ENCODE results near the gene FUT8. TPM values are rescaled to one million over a fixed set of nuclear protein-coding genes. Genes with fewer than 3 reads are reported as not detected.

Gene FUT8
- total RNA-seq, 4 donors from 2014 or later, result 29.2 to 55.5 (median 41.1) TPM

- no peak for DNase-seq
- intact Hi-C loops (cut with DNase I), result no loop called here
- Histone ChIP-seq H3K27ac (no peak overlapping the region), H3K4me3 (replicated peaks in 1 of 3) (no peak overlapping the region), H3K36me3 (no peaks in the 10 kb centered on the region), H3K4me1 (no peaks in the 10 kb centered on the region), H3K27me3 (no peaks in the 10 kb centered on the region), H3K9me3 (no peaks in the 10 kb centered on the region)
- WGBS, 2 donors, result 99% methylated on average over 2 of the region's 2 CpGs
- no peak for TF ChIP-seq POLR2A (IDR thresholded peaks at IDR 0.05)
- TF ChIP-seq, protein P1, sequence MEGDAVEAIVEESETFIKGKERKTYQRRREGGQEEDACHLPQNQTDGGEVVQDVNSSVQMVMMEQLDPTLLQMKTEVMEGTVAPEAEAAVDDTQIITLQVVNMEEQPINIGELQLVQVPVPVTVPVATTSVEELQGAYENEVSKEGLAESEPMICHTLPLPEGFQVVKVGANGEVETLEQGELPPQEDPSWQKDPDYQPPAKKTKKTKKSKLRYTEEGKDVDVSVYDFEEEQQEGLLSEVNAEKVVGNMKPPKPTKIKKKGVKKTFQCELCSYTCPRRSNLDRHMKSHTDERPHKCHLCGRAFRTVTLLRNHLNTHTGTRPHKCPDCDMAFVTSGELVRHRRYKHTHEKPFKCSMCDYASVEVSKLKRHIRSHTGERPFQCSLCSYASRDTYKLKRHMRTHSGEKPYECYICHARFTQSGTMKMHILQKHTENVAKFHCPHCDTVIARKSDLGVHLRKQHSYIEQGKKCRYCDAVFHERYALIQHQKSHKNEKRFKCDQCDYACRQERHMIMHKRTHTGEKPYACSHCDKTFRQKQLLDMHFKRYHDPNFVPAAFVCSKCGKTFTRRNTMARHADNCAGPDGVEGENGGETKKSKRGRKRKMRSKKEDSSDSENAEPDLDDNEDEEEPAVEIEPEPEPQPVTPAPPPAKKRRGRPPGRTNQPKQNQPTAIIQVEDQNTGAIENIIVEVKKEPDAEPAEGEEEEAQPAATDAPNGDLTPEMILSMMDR (IDR thresholded peaks at IDR 0.05), result no peak
Measured at GRCh38 chr14:65536781-65537423, 124.4 kb downstream of the FUT8 start.

DNA sequence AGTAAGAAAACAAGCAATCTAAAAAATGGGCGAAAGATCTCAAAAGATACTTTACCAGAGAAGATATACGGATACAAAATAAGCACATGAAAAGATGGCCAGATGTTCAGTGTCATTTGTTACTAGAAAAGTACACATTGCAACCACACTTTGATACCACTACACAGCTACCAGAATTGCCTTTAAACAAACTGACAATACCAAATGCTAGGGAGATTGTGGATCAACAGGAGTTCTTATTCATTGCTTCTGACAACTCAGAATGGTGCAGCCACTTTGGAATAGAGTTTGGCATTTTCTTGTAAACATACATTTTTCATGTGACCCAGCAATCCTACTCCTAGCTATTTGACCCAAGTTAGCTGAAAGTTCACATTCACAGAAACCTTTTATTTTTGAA, 136.3 kb downstream of the FUT8 start:
- Histone ChIP-seq H3K9me3 (no peaks in the 10 kb centered on the region), H3K4me3 (replicated peaks in 1 of 3) (no peak overlapping the region), H3K36me3 (no peaks in the 10 kb centered on the region), H3K27me3 (no peaks in the 10 kb centered on the region), H3K4me1 (no peaks in the 10 kb centered on the region), H3K27ac (no peak overlapping the region)
- WGBS, 2 donors, result 92 to 93% methylated on average over 2 of the region's 2 CpGs
- intact Hi-C loops (cut with DNase I), result no loop called here
- DNase-seq, result no peak
- no peak for TF ChIP-seq POLR2A (IDR thresholded peaks at IDR 0.05)
- TF ChIP-seq, protein P1 (IDR thresholded peaks at IDR 0.05), result no peak

DNA sequence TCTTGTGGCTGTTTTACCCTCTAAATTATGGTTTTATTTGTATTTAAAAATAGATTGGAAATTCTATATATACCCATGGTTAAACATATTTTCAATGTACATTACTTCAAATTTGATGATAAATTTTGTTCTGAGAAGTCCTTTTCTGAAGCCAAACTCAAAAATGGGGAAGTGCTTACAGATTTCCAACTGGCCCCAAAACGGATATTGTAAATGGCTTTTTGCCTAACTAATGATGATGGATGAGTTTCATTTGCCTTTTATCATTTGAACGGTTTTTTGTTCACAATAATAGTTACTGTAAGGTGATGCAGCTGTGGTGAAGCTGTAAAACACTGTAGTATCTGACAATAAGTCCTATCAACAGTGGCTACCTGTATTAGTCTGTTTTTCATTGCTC, 136.9 kb downstream of the FUT8 start:
- Histone ChIP-seq H3K27me3 (no peaks in the 10 kb centered on the region), H3K27ac (no peak overlapping the region), H3K4me1 (no peaks in the 10 kb centered on the region), H3K4me3 (replicated peaks in 1 of 3) (no peak overlapping the region), H3K9me3 (no peaks in the 10 kb centered on the region), H3K36me3 (no peaks in the 10 kb centered on the region)
- no peak for DNase-seq
- intact Hi-C loops (cut with DNase I), result no loop called here
- TF ChIP-seq POLR2A (IDR thresholded peaks at IDR 0.05), result no peak
- TF ChIP-seq, protein P1 (IDR thresholded peaks at IDR 0.05), result no peak
- 82 to 88% methylated on average over 2 of the region's 2 CpGs for WGBS, 2 donors

GRCh38 chr14:65550779-65551643, 138.5 kb downstream of the FUT8 start:
- 96% methylated on average over 6 of the region's 6 CpGs for WGBS, 2 donors

More at GRCh38 chr14:65550779-65551643, 138.5 kb downstream of the FUT8 start:
- no peak overlapping the region for H3K27ac ChIP-seq
- no peak for DNase-seq
- H3K4me1 ChIP-seq, result no peaks in the 10 kb centered on the region
- TF ChIP-seq, protein P1 (IDR thresholded peaks at IDR 0.05), result no peak
- TF ChIP-seq POLR2A (IDR thresholded peaks at IDR 0.05), result no peak
- no peaks in the 10 kb centered on the region for H3K9me3 ChIP-seq
- no peaks in the 10 kb centered on the region for H3K36me3 ChIP-seq
- no peaks in the 10 kb centered on the region for H3K27me3 ChIP-seq
- intact Hi-C loops (cut with DNase I), result no loop called here
- H3K4me3 ChIP-seq (replicated peaks in 1 of 3), result no peak overlapping the region

Measured in thyroid gland (tissue), 4 donors.